Suprapubic skin (tissue), 4 donors: ENCODE results near the gene LMNB1. TPM values are rescaled to one million over a fixed set of nuclear protein-coding genes. Genes with fewer than 3 reads are reported as not detected.

Experiments
- DNase-seq, 2 donors: peaks; one replicate each; pipeline ENCODE4 v3.0.0-alpha.2; 2019; ENCODE audit warnings: low spot score in 2 of 2
- H3K27ac ChIP-seq: fragments of 200-600 bp; sonication (generic); one replicate; pipeline ENCODE4 v1.5.1; 2019
- H3K27me3 ChIP-seq: fragments of 200-600 bp; sonication (generic); one replicate; pipeline ENCODE4 v1.5.1; 2019
- H3K36me3 ChIP-seq: fragments of 200-600 bp; sonication (generic); one replicate; pipeline ENCODE4 v1.5.1; 2019
- H3K4me1 ChIP-seq: fragments of 200-600 bp; sonication (generic); one replicate; pipeline ENCODE4 v1.5.1; 2019
- H3K4me3 ChIP-seq: fragments of 200-600 bp; sonication (generic); one replicate; pipeline ENCODE4 v1.5.1; 2019; ENCODE audit warnings: mild to moderate bottlenecking
- H3K9me3 ChIP-seq: fragments of 200-600 bp; sonication (generic); one replicate; pipeline ENCODE4 v1.5.1; 2019
- EP300 ChIP-seq: sonication (generic); formaldehyde crosslinking; IDR thresholded peaks from one replicate; pipeline ENCODE4 v1.6.1; 2017; ENCODE audit warnings: antibody characterized with exemption
- POLR2A ChIP-seq, 2 donors: fragments of 450-650 bp; IDR thresholded peaks; one replicate each; pipeline ENCODE4 v1.6.1; 2017; ENCODE audit warnings: antibody characterized with exemption in 2 of 2, mild to moderate bottlenecking in 2 of 2, moderate library complexity in 2 of 2
- POLR2AphosphoS5 ChIP-seq, 3 donors: sonication (generic); formaldehyde crosslinking; IDR thresholded peaks; one replicate each; pipeline ENCODE4 v1.6.1; 2017; ENCODE audit warnings: antibody characterized with exemption in 3 of 3
- WGBS: methylation state at CpG from one replicate; pipeline ENCODE4 v1.1.5; 2018; 5-methylcytosine and 5-hydroxymethylcytosine counted together
- total RNA-seq, 4 donors: library from RNA; depleted of rRNA; stranded (reverse); fragments of >200 nt; gene quantifications; one replicate each; pipeline ENCODE4 v1.1.0, GENCODE V29; 2016
- TF ChIP-seq, protein P1 (sequence below), 2 donors: fragments of 200-600 bp in 1 of 2; fragments of 450-650 bp in 1 of 2; sonication (generic) in 1 of 2; IDR thresholded peaks; one replicate each; pipeline ENCODE4 v1.5.1; 2016 to 2019; ENCODE audit warnings: antibody characterized with exemption in 2 of 2, mild to moderate bottlenecking in 1 of 2, moderate library complexity in 1 of 2

The LMNB1 gene
- total RNA-seq, 4 donors from 2014 or later: 12.1 to 18.3 (median 14.6) TPM

DNA sequence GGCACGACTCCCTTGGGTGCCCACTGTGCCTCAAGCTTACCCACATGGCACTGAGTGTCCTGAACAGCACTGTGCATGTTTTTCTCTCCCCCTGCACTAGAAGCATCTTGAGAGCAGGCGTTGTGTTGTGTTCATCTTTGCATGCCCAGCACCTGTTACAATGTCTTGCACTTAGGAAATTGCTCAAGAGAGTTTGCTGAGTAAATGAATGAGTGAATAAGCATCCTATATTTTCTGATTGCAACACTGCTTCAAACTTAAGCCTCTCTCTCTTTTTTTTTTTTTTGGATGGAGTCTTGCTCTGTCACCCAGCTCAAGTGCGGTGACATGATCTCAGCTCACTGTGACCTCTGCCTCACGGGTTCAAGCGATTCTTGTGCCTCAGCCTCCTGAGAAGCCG lies 94.5 kb downstream of the LMNB1 start:
- WGBS: 94% methylated on average over 6 of the region's 6 CpGs
- H3K27ac ChIP-seq: no peak overlapping the region
- TF ChIP-seq POLR2AphosphoS5 (IDR thresholded peaks at IDR 0.05) (no peak), EP300 (no peak), POLR2A (IDR thresholded peaks at IDR 0.05) (no peak)
- TF ChIP-seq, protein P1, sequence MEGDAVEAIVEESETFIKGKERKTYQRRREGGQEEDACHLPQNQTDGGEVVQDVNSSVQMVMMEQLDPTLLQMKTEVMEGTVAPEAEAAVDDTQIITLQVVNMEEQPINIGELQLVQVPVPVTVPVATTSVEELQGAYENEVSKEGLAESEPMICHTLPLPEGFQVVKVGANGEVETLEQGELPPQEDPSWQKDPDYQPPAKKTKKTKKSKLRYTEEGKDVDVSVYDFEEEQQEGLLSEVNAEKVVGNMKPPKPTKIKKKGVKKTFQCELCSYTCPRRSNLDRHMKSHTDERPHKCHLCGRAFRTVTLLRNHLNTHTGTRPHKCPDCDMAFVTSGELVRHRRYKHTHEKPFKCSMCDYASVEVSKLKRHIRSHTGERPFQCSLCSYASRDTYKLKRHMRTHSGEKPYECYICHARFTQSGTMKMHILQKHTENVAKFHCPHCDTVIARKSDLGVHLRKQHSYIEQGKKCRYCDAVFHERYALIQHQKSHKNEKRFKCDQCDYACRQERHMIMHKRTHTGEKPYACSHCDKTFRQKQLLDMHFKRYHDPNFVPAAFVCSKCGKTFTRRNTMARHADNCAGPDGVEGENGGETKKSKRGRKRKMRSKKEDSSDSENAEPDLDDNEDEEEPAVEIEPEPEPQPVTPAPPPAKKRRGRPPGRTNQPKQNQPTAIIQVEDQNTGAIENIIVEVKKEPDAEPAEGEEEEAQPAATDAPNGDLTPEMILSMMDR (IDR thresholded peaks at IDR 0.05): no peak

DNA sequence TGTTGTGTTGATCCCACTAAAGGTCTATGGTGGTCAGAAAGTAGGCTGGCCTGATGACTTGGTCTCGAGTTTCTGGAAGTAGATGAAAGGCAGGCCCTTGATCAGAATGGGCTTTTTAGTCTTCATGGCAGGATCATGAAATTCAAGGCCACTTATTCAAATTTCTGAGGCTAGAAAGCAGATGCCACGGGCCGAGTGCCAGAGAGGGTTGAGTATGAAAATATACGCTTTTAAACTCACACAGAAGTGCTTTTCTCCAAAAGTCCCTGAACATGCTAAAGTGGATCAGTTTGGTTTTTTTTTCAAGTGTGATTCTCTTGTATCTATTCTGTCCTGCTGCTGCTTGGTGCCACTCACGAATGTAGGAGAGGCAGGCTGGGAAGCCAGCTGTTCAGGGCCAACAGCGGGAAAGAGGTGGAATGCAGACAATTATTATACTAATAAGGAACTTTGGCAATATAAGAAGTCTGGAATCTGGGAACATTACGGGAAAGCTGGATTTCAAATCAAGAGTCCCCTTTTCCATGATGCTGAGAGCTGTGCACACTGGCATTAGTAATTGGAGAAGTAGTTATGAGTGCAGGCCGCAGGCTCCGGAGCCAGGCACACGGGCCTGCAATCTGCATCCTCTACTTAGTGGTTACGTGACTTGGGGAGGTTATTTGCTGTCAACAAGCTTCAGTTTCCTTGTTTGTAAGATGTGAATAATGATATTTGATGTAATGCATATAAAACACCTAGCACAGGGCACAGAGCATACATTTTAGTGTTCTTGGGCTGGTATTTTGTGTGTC lies 95.8 kb downstream of the LMNB1 start:
- H3K27ac ChIP-seq: no peak overlapping the region
- no peak for DNase-seq
- H3K9me3 ChIP-seq: no peaks in the 10 kb centered on the region
- H3K4me1 ChIP-seq: peaks cover 8% of the 10 kb centered on the region
- H3K36me3 ChIP-seq: no peaks in the 10 kb centered on the region
- no peak overlapping the region for H3K4me3 ChIP-seq
- H3K27me3 ChIP-seq: no peaks in the 10 kb centered on the region
- 58% methylated on average over 11 of the region's 11 CpGs for WGBS
- TF ChIP-seq EP300 (no peak), POLR2AphosphoS5 (IDR thresholded peaks at IDR 0.05) (no peak), POLR2A (IDR thresholded peaks at IDR 0.05) (no peak)
- TF ChIP-seq, protein P1 (IDR thresholded peaks at IDR 0.05): no peak

More for the DNA sequence above, 94.5 kb downstream of the LMNB1 start:
- H3K4me1 ChIP-seq: peaks cover 8% of the 10 kb centered on the region
- no peaks in the 10 kb centered on the region for H3K9me3 ChIP-seq
- no peaks in the 10 kb centered on the region for H3K27me3 ChIP-seq
- H3K4me3 ChIP-seq: no peak overlapping the region
- no peak for DNase-seq
- H3K36me3 ChIP-seq: no peaks in the 10 kb centered on the region

DNA sequence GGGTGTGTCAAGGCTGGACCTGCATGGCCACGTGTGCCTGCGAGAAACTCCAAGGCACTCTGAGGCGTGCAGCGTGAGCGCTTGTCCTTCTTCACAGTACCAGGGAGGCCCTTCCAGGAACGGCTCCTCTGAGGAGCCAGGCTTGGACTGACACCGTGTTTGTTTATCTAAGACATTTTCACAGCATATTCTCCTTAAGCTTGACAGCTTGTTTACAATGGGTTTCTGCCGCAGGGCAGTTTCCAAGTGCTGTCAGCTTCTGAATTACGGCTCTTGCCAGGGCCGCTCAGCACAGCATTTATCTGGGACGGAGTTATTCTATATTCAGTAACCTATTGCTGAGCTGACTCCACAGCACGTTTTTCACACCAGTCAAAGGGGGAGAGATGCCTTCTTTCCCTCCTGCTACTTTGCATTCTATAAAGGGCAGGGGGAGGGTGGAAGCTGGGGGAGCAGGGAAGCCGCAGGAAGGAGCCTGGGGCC lies 98.4 kb downstream of the LMNB1 start:
- no peaks in the 10 kb centered on the region for H3K4me1 ChIP-seq
- H3K36me3 ChIP-seq: no peaks in the 10 kb centered on the region
- 51% methylated on average over 7 of the region's 13 CpGs for WGBS
- no peaks in the 10 kb centered on the region for H3K9me3 ChIP-seq
- TF ChIP-seq, protein P1 (IDR thresholded peaks at IDR 0.05): no peak
- TF ChIP-seq POLR2AphosphoS5 (IDR thresholded peaks at IDR 0.05) (no peak), EP300 (no peak), POLR2A (IDR thresholded peaks at IDR 0.05) (no peak)
- H3K27ac ChIP-seq: no peak overlapping the region
- no peak for DNase-seq
- no peaks in the 10 kb centered on the region for H3K27me3 ChIP-seq
- H3K4me3 ChIP-seq: no peak overlapping the region

DNA sequence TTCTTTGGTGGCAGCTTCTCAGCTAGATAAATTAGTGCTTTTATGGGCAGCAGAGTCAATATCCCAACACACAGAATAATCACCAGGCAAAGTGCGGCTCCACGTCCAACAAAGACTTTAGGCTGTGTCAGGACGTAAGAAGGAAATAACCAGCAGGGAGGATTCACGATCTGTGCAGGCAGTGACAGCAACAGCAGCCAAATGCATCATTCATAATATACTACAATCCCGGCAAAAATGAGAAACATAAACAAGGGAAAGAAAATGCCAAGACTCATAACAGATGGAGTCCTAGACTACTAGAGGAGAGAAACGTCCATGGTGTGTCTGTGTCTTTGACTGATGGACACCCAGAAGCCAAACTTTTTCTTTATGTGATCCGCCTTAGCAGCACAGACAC lies 100.7 kb downstream of the LMNB1 start:
- Histone ChIP-seq H3K4me1 (no peaks in the 10 kb centered on the region), H3K27ac (no peak overlapping the region), H3K9me3 (no peaks in the 10 kb centered on the region), H3K4me3 (no peak overlapping the region), H3K36me3 (no peaks in the 10 kb centered on the region), H3K27me3 (no peaks in the 10 kb centered on the region)
- no peak for TF ChIP-seq POLR2A (IDR thresholded peaks at IDR 0.05)
- no peak for TF ChIP-seq POLR2AphosphoS5 (IDR thresholded peaks at IDR 0.05)
- no peak for TF ChIP-seq EP300
- TF ChIP-seq, protein P1 (IDR thresholded peaks at IDR 0.05): no peak
- 73% methylated on average over 7 of the region's 7 CpGs for WGBS
- DNase-seq: no peak

DNA sequence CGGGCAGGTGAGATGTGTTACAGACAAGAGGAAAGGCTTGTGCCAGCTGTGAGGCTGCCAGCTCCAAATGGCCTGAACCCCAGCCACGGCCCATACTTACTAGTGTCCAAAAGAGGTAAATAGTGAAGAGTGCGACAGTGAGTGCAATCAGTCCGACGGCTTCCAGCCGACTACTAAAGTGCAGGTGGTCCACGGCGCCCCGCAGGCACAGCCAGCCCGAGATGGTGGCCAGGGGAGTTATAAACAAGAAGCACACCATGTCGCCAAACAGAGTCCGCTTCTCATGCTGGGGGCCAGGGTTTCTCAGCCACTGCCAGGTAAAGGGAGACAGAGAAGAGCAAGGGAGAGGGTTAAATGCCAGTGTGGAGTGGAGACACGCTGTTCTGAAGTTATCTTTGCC lies 101.1 kb downstream of the LMNB1 start:
- Histone ChIP-seq H3K4me1 (no peaks in the 10 kb centered on the region), H3K27ac (no peak overlapping the region), H3K9me3 (no peaks in the 10 kb centered on the region), H3K4me3 (no peak overlapping the region), H3K36me3 (no peaks in the 10 kb centered on the region), H3K27me3 (no peaks in the 10 kb centered on the region)
- 80% methylated on average over 12 of the region's 13 CpGs for WGBS
- DNase-seq: no peak
- no peak for TF ChIP-seq POLR2A (IDR thresholded peaks at IDR 0.05)
- TF ChIP-seq, protein P1 (IDR thresholded peaks at IDR 0.05): no peak
- TF ChIP-seq POLR2AphosphoS5 (IDR thresholded peaks at IDR 0.05): no peak
- TF ChIP-seq EP300: no peak
